BJ (cell line): ENCODE measurements around the gene PTTG1IP. TPM values are rescaled to one million over a fixed set of nuclear protein-coding genes. Genes with fewer than 3 reads are reported as not detected.

Experiments used
- CTCF ChIA-PET: fragments of 350-600 bp; formaldehyde crosslinking; extraction: SDS; loops from one replicate; lab custom pipeline; 2021; ENCODE audit warnings: antibody characterized with exemption, inconsistent platforms; lab: Yijun Ruan, JAX
- POLR2A ChIA-PET: fragments of 300-600 bp; sonication (Branson Sonifier 250); formaldehyde crosslinking; extraction: SDS; loops from one replicate; lab custom pipeline; 2021; ENCODE audit warnings: antibody characterized with exemption; lab: Charles Lee
- DNase-seq: peaks from one replicate; pipeline ENCODE4 v3.0.0-alpha.2; 2011; ENCODE audit warnings: low read depth
- H3K27me3 ChIP-seq: 2 replicates; pipeline ENCODE4 v1.6.0; 2011; ENCODE audit warnings: low read length; ENCODE audit not compliant: control insufficient read depth, insufficient read depth
- H3K36me3 ChIP-seq: 2 replicates; pipeline ENCODE4 v1.5.1; 2011; ENCODE audit warnings: low read length; ENCODE audit not compliant: control insufficient read depth, insufficient read depth
- H3K4me3 ChIP-seq: 2 replicates; pipeline ENCODE4 v1.5.1; 2011; ENCODE audit warnings: low read depth, mild to moderate bottlenecking, control low read depth, low read length
- polyA plus RNA-seq: library from polyadenylated mRNA; depleted of rRNA; stranded (reverse); fragments of >200 nt; gene quantifications from 2 replicates; pipeline ENCODE4 v1.2.3, GENCODE V29; 2011
- TF ChIP-seq, protein P1 (sequence below): IDR thresholded peaks from 2 replicates; pipeline ENCODE4 v1.5.1; 2011; ENCODE audit warnings: low read depth, mild to moderate bottlenecking, control low read depth, inconsistent platforms, low read length, moderate library complexity; ENCODE audit not compliant: insufficient read depth

PTTG1IP gene
- polyA plus RNA-seq, 1 experiment, result 249 TPM

DNA sequence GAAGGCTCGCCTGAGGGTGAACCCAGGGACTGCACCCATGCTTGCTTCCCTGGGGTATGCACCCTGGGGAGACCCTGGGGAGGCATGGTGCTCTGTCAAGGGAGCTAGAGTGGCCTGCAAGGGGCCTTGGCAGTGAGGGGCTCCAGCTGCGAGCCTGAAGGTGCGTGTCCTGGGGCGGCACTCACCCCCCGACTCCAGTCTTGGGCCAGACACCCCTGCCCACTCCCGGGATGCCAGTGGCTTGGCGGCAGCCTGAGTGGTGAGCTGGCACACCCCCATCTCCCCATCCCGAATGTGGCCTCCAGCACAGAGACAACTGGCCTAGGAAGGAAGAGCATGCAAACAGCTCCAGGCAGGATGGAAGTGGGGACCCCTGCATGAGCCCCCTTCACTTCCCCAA, 58.3 kb downstream of the PTTG1IP start:
- TF ChIP-seq, protein P1, sequence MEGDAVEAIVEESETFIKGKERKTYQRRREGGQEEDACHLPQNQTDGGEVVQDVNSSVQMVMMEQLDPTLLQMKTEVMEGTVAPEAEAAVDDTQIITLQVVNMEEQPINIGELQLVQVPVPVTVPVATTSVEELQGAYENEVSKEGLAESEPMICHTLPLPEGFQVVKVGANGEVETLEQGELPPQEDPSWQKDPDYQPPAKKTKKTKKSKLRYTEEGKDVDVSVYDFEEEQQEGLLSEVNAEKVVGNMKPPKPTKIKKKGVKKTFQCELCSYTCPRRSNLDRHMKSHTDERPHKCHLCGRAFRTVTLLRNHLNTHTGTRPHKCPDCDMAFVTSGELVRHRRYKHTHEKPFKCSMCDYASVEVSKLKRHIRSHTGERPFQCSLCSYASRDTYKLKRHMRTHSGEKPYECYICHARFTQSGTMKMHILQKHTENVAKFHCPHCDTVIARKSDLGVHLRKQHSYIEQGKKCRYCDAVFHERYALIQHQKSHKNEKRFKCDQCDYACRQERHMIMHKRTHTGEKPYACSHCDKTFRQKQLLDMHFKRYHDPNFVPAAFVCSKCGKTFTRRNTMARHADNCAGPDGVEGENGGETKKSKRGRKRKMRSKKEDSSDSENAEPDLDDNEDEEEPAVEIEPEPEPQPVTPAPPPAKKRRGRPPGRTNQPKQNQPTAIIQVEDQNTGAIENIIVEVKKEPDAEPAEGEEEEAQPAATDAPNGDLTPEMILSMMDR, result no peak
- DNase-seq, result no peak
- ChIA-PET POLR2A (no interaction called here), CTCF (interaction anchor here (1.2 to 1.3 kb wide), 2 partner anchors 10 to 22 kb away, joined by 3 to 5 read pairs; no protein-coding TSS in a partner anchor)
- Histone ChIP-seq H3K27me3 (no peaks in the 10 kb centered on the region), H3K36me3 (peaks cover 11% of the 10 kb centered on the region), H3K4me3 (no peak overlapping the region)

DNA sequence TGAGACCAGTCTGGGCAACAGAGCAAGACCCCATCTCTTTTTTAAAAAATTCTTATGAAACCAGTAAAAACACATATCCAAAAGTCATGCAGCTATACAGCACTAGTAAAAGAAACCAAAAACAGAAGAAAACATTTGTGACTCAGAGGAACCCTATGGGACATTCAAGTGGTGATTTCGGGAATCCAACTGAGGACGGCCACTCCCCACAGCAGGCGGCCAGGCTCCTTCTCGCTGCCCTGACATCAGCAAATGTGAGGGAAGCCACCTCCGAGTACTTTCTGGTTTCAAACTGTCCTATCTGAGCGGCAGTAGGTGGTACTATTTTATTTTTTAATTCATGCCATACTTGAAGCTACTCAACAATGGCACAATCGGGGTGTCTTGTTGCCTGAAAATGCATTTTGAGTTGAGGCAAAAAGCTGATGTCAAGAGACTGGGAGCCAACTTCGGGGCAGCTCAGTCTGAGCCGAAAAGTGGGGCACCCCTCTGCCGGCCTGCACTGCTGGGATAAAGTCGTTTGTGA, 58.9 kb downstream of the PTTG1IP start:
- TF ChIP-seq, protein P1, result no peak
- ChIA-PET CTCF (no interaction called here), POLR2A (no interaction called here)
- no peak for DNase-seq
- Histone ChIP-seq H3K36me3 (peaks cover 12% of the 10 kb centered on the region), H3K27me3 (no peaks in the 10 kb centered on the region), H3K4me3 (no peak overlapping the region)

DNA sequence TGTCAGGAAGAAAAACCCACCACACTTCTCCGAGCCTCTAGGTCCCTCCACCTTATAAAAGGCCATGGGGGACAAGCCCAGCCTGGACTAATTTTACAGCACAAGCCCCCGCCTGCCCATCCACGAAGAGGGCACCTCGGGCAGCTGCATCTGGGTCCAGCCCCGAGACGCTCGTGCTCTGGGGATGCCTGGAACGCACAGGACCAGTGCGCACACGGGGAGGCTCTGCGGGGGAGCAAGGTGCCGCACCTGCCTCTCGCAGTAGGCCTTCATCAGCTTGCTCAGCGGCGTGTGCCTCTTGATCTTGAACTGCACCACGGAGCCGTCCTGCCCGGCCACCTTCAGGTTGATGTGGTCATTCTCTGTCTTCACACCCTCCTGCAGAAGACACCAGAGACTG, 59.8 kb downstream of the PTTG1IP start:
- Histone ChIP-seq H3K4me3 (no peak overlapping the region), H3K27me3 (no peaks in the 10 kb centered on the region), H3K36me3 (peaks cover 12% of the 10 kb centered on the region)
- DNase-seq, result no peak
- TF ChIP-seq, protein P1, result no peak
- POLR2A ChIA-PET, result no interaction called here
- CTCF ChIA-PET, result no interaction called here

DNA sequence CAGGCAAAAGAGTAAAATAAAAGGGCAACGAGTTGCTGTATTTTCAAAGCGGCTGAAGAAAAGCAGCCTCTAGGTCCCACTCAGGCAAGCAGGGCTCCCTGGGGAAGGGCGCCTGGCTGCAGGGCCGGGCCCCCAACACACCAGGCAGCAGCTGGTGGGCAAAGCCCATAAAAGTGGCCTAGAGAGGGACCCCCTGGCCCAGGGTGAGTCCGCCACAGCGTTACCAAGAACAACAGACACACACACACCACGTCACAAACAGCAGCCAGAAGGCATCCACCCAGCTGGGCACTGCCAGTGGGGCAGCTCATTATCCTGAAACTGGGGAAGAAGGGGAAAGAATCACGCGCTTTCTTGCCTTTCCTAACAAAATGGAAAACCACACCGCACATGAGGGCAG, 60.3 kb downstream of the PTTG1IP start:
- TF ChIP-seq, protein P1, result no peak
- ChIA-PET POLR2A (no interaction called here), CTCF (no interaction called here)
- no peak overlapping the region for H3K4me3 ChIP-seq
- DNase-seq, result no peak
- no peaks in the 10 kb centered on the region for H3K27me3 ChIP-seq
- peaks cover 16% of the 10 kb centered on the region for H3K36me3 ChIP-seq

DNA sequence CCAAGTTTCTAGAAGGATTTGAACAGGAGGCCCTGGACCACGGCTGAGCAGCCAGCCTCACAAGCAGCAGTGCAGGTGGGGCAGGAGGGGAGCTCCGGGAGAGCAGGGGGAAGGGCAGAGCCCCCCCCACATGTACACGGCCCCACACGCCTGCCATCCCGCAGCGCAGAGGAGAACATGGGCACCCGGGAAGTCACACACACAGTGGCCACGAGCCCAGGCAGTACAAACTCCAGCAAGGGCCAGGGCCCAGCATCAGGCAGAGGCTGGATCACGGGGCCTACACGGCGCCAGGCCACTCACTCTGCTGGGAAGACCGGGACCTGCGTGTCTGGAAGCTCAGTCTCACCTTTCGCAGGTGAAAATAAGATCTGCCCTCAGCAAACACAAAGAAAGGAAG, 60.9 kb downstream of the PTTG1IP start:
- CTCF ChIA-PET, result interaction anchor here (1.1 kb wide), 1 partner anchor 19 kb away, joined by 3 read pairs; no protein-coding TSS in a partner anchor

More for the DNA sequence above, 60.9 kb downstream of the PTTG1IP start:
- no peak overlapping the region for H3K4me3 ChIP-seq
- H3K27me3 ChIP-seq, result no peaks in the 10 kb centered on the region
- DNase-seq, result no peak
- POLR2A ChIA-PET, result no interaction called here
- TF ChIP-seq, protein P1, result no peak
- peaks cover 17% of the 10 kb centered on the region for H3K36me3 ChIP-seq
